K562 (cell line): ENCODE measurements around the gene ANKRD13A. TPM values are rescaled to one million over a fixed set of nuclear protein-coding genes. Genes with fewer than 3 reads are reported as not detected.

Experiments
- ATAC-seq: fragments of 200-7000 bp; cut with Tn5 transposase; 3 replicates; pipeline ENCODE4 v1.9.1; 2020; ENCODE audit warnings: moderate library complexity
- BruUV-seq: library from RNA; stranded (reverse); fragments of 400-500 nt; replicated peaks from 2 replicates; lab custom pipeline; 2021; lab: Mats Ljungman, UMichigan
- CTCF ChIA-PET: fragments of 300-600 bp; formaldehyde crosslinking; extraction: SDS; loops from one replicate; lab custom pipeline; 2021; ENCODE audit warnings: low intra/inter-chr PET ratio; lab: Yijun Ruan, JAX
- POLR2A ChIA-PET: fragments of 300-600, 350-650 bp; sonication (Branson Sonifier 250); formaldehyde crosslinking; extraction: SDS; loops from one replicate; lab custom pipeline; 2021; ENCODE audit warnings: antibody characterized with exemption, inconsistent platforms; lab: Yijun Ruan, JAX
- DNase-seq, 4 experiments: peaks; one replicate each; pipeline versions ENCODE4 v3.0.0 to v3.0.0-alpha.2; 2011 to 2018; ENCODE audit warnings: low spot score in 3 of 4, mixed read lengths in 3 of 4; ENCODE audit errors: extremely low read depth in 1 of 4
- FAIRE-seq: peaks from 2 replicates; lab custom pipeline; 2011; peaks lifted over from hg19 to GRCh38; lab: Jason Lieb, UNC
- H2AFZ ChIP-seq: 2 replicates; pipeline ENCODE4 v1.6.0; 2011; ENCODE audit warnings: low read depth, low read length, control low read depth, inconsistent platforms
- H3K27ac ChIP-seq: fragments of 200-600 bp; 3 replicates; pipeline ENCODE4 v1.8.0; 2011; ENCODE audit warnings: low read depth, mild to moderate bottlenecking, control low read depth, inconsistent platforms, low read length, moderate library complexity, mixed read lengths; ENCODE audit errors: extremely low read depth
- H3K27me3 ChIP-seq, 2 experiments: fragments of 300-600 bp in 1 of 2; 2 replicates in 1 of 2; 3 replicates in 1 of 2; pipeline versions ENCODE4 v1.6.0 to v1.8.0; 2011; ENCODE audit warnings: inconsistent platforms in 2 of 2, low read length in 2 of 2, mild to moderate bottlenecking in 1 of 2, mixed read lengths in 1 of 2, moderate library complexity in 1 of 2; ENCODE audit not compliant: control insufficient read depth in 2 of 2, insufficient read depth in 2 of 2
- H3K36me3 ChIP-seq: fragments of 300-600 bp; 3 replicates; pipeline ENCODE4 v1.8.0; 2011; ENCODE audit warnings: mild to moderate bottlenecking, low read length, inconsistent platforms; ENCODE audit not compliant: control insufficient read depth, insufficient read depth
- H3K4me1 ChIP-seq, 2 experiments: fragments of 200-600 bp in 1 of 2; replicated peaks in 1 of 2; 2 replicates in 1 of 2; 3 replicates in 1 of 2; pipeline versions ENCODE4 v1.5.1 to v1.8.0; 2011; ENCODE audit warnings: inconsistent platforms in 2 of 2, low read length in 2 of 2, mild to moderate bottlenecking in 1 of 2, mixed read lengths in 1 of 2, moderate library complexity in 1 of 2; ENCODE audit not compliant: control insufficient read depth in 2 of 2, insufficient read depth in 2 of 2
- H3K4me2 ChIP-seq: 2 replicates; pipeline ENCODE4 v1.6.1; 2011; ENCODE audit warnings: low read length, control low read depth, inconsistent platforms, mixed read lengths; ENCODE audit not compliant: insufficient read depth
- H3K4me3 ChIP-seq: fragments of 200-600 bp; sonication (generic), shearing (Covaris generic); 2 replicates; pipeline ENCODE4 v1.5.1; 2016; ENCODE audit warnings: control low read depth, inconsistent platforms
- H3K79me2 ChIP-seq: fragments of 200-600 bp; 3 replicates; pipeline ENCODE4 v1.8.0; 2011; ENCODE audit warnings: low read length, inconsistent platforms; ENCODE audit not compliant: control insufficient read depth, insufficient read depth
- H3K9ac ChIP-seq, 2 experiments: 2 replicates each; pipeline versions ENCODE4 v1.6.0 to v1.6.1; 2011; ENCODE audit warnings: low read depth in 2 of 2, low read length in 2 of 2, control low read depth in 1 of 2, inconsistent platforms in 1 of 2, mild to moderate bottlenecking in 1 of 2, mixed read lengths in 1 of 2; ENCODE audit not compliant: insufficient read depth in 1 of 2
- H3K9me1 ChIP-seq: one replicate; pipeline ENCODE4 v1.6.0; 2011; ENCODE audit warnings: inconsistent platforms, mild to moderate bottlenecking, low read length, moderate library complexity; ENCODE audit not compliant: control insufficient read depth, insufficient read depth
- H3K9me3 ChIP-seq: replicated peaks from 2 replicates; pipeline ENCODE4 v1.5.1; 2011; ENCODE audit warnings: low read depth, low read length, inconsistent platforms; ENCODE audit not compliant: control insufficient read depth, insufficient read depth
- H4K20me1 ChIP-seq: replicated peaks from 2 replicates; pipeline ENCODE4 v1.6.1; 2011; ENCODE audit warnings: low read length, inconsistent platforms, mixed read lengths; ENCODE audit not compliant: control insufficient read depth, insufficient read depth
- HINFP ChIP-seq: fragments of 450-650 bp; conservative IDR thresholded peaks from 2 replicates; pipeline ENCODE4 v1.6.1; 2016; ENCODE audit warnings: missing genetic modification characterization, low read depth, mild to moderate bottlenecking, control low read depth, missing compliant biosample characterization
- PKNOX1 ChIP-seq: fragments of 450-650 bp; IDR thresholded peaks from 2 replicates; pipeline ENCODE4 v1.6.1; 2016
- TGIF2 ChIP-seq: sonication (generic); formaldehyde crosslinking; IDR thresholded peaks from 2 replicates; pipeline ENCODE4 v1.8.1; 2022; ENCODE audit warnings: mild to moderate bottlenecking, missing genetic modification reagents, moderate library complexity
- ZBTB33 ChIP-seq: sonication (generic); formaldehyde crosslinking; IDR thresholded peaks from 2 replicates; pipeline ENCODE4 v1.8.1; 2023; ENCODE audit warnings: mild to moderate bottlenecking, missing genetic modification reagents
- WGBS: fragments of 100-300 bp; shearing (Covaris generic); methylation state at CpG from one replicate; pipeline ENCODE4 v1.1.6; 2016; ENCODE audit warnings: low coverage, mixed read lengths; ENCODE audit not compliant: insufficient coverage; ENCODE audit errors: missing lambda C conversion rate; 5-methylcytosine and 5-hydroxymethylcytosine counted together
- in situ Hi-C: fragments of 300-500 bp; cut with MboI; formaldehyde crosslinking; loops from 4 replicates; pipeline ENCODE4 v1.15.0; 2018; ENCODE audit warnings: inconsistent platforms, mixed read lengths
- intact Hi-C: fragments of 100-400 bp; cut with micrococcal nuclease; formaldehyde crosslinking; loops from 2 replicates; pipeline ENCODE4 v1.14.2; 2022
- polyA plus RNA-seq, 8 experiments: library from polyadenylated mRNA; depleted of rRNA in 4 of 8; stranded (reverse) in 5 of 8; unstranded in 3 of 8; fragments of >200 nt; fragmentation: Nextera tagmentation in 2 of 8; fragmentation: Illumina TruSeq in 1 of 8; extraction: Ambion mirVana in 2 of 8; extraction: Trizol in 1 of 8; gene quantifications; 2 replicates each; pipeline versions ENCODE4 v1.2.1 to v1.2.3, GENCODE V29; 2011 to 2014; ENCODE audit warnings: inconsistent platforms in 1 of 8, missing spikeins in 1 of 8
- total RNA-seq, 7 experiments: library from RNA; depleted of rRNA in 6 of 7; stranded (reverse); fragments of >200 nt in 6 of 7; fragmentation: Illumina TruSeq in 2 of 7; extraction: Trizol in 2 of 7; gene quantifications; 2 replicates each; pipeline versions ENCODE4 v1.2.1 to v1.2.3, GENCODE V29; 2011 to 2021; ENCODE audit warnings: low replicate concordance in 1 of 7

ANKRD13A gene
- total and polyA plus RNA-seq, 9 of the 15 experiments (the other 6 are each of a cell fraction or from before 2014, with no cell fraction given) = 5.0 to 55.0 (median 41.5) TPM

GRCh38 chr12:110033888-110034287 is 34.7 kb downstream of the ANKRD13A start:
- ATAC-seq (no peak), FAIRE-seq (no peak), DNase-seq (no peak)
- Histone ChIP-seq H3K9me3 (no peaks in the 10 kb centered on the region), H3K27me3 (no peaks in the 10 kb centered on the region), H4K20me1 (no peaks in the 10 kb centered on the region), H3K4me2 (no peak overlapping the region), H3K79me2 (no peaks in the 10 kb centered on the region), H3K9ac (no peak overlapping the region), H3K4me3 (no peak overlapping the region), H3K36me3 (peaks cover 65% of the 10 kb centered on the region), H3K9me1 (no peaks in the 10 kb centered on the region), H3K4me1 (peaks cover 0 to 3% of the 10 kb centered on the region in 2 experiments; a peak in 4 of 5 replicates), H2AFZ (no peak overlapping the region), H3K27ac (no peak overlapping the region)
- ChIA-PET CTCF (no interaction called here), POLR2A (interaction anchor here (0.6 to 0.7 kb wide), 2 partner anchors 10 to 35 kb away, joined by 3 to 4 read pairs; partner anchors contain the start of gene ANKRD13A)
- BruUV-seq = no TSS peak
- TF ChIP-seq ZBTB33 (CRISPR knock-in tag) (no peak), HINFP (no peak), TGIF2 (CRISPR knock-in tag) (no peak), PKNOX1 (no peak)
- WGBS = 84% methylated on average over 3 of the region's 3 CpGs
- in situ Hi-C loops (no loop called here), intact Hi-C loops (no loop called here)
